CD14-positive monocyte (primary cell): ENCODE measurements around the gene MRNIP. TPM values are rescaled to one million over a fixed set of nuclear protein-coding genes. Genes with fewer than 3 reads are reported as not detected.
A peak's percentile ranks its signal among the peaks of the same experiment; 100 is the strongest.

Source experiments
- DNase-seq, 3 donors: peaks; one replicate each; pipeline ENCODE4 v3.0.0-alpha.2; 2011 to 2022
- H2AFZ ChIP-seq: 2 replicates; pipeline ENCODE4 v1.6.0; 2012; ENCODE audit warnings: mild to moderate bottlenecking, low read depth, low read length, inconsistent platforms; ENCODE audit not compliant: insufficient read depth, poor library complexity, severe bottlenecking
- H3K27ac ChIP-seq, 2 donors: 1 replicate in 1 of 2; 2 replicates in 1 of 2; pipeline ENCODE4 v1.5.1; 2012 to 2013; ENCODE audit warnings: low read length in 2 of 2, control low read depth in 1 of 2, inconsistent platforms in 1 of 2, low read depth in 1 of 2, mild to moderate bottlenecking in 1 of 2
- H3K27me3 ChIP-seq, 2 donors: one replicate each; pipeline versions ENCODE4 v1.6.0 to v1.6.1; 2011 to 2013; ENCODE audit warnings: low read length in 2 of 2; ENCODE audit not compliant: control insufficient read depth in 2 of 2, insufficient read depth in 2 of 2
- H3K36me3 ChIP-seq, 2 donors: replicated peaks in 1 of 2; 1 replicate in 1 of 2; 2 replicates in 1 of 2; pipeline versions ENCODE4 v1.5.1 to v1.6.1; 2012 to 2013; ENCODE audit warnings: low read length in 2 of 2, control low read depth in 1 of 2, inconsistent platforms in 1 of 2, mild to moderate bottlenecking in 1 of 2; ENCODE audit not compliant: insufficient read depth in 2 of 2, control insufficient read depth in 1 of 2
- H3K4me1 ChIP-seq, 2 donors: 1 replicate in 1 of 2; 2 replicates in 1 of 2; pipeline versions ENCODE4 v1.5.1 to v1.6.1; 2012 to 2013; ENCODE audit warnings: low read length in 2 of 2, control low read depth in 1 of 2, inconsistent platforms in 1 of 2, mild to moderate bottlenecking in 1 of 2, moderate library complexity in 1 of 2; ENCODE audit not compliant: insufficient read depth in 2 of 2, control insufficient read depth in 1 of 2
- H3K4me2 ChIP-seq: replicated peaks from 2 replicates; pipeline ENCODE3; 2012; ENCODE audit warnings: low read length, moderate library complexity, mild to moderate bottlenecking; ENCODE audit not compliant: poor library complexity, severe bottlenecking; ENCODE audit errors: extremely low read depth
- H3K4me3 ChIP-seq, 3 experiments: fragments of 200-600 bp in 1 of 3; sonication (generic) in 1 of 3; replicated peaks in 1 of 3; 1 replicate in 2 of 3; 2 replicates in 1 of 3; pipeline ENCODE4 v1.5.1; 2011 to 2013; ENCODE audit warnings: low read length in 3 of 3, mild to moderate bottlenecking in 3 of 3, control low read depth in 2 of 3, low read depth in 2 of 3, inconsistent platforms in 1 of 3, moderate library complexity in 1 of 3
- H3K79me2 ChIP-seq: 2 replicates; pipeline ENCODE4 v1.6.0; 2012; ENCODE audit warnings: mild to moderate bottlenecking, control low read depth, inconsistent platforms, low read length, moderate library complexity; ENCODE audit not compliant: insufficient read depth
- H3K9ac ChIP-seq: 2 replicates; pipeline ENCODE4 v1.6.0; 2017; ENCODE audit warnings: low read length, mild to moderate bottlenecking; ENCODE audit not compliant: insufficient read depth, poor library complexity, severe bottlenecking
- H3K9me3 ChIP-seq, 2 donors: replicated peaks in 1 of 2; 1 replicate in 1 of 2; 2 replicates in 1 of 2; pipeline versions ENCODE4 v1.5.1 to v1.6.1; 2012 to 2013; ENCODE audit warnings: low read length in 2 of 2, control low read depth in 1 of 2; ENCODE audit not compliant: control insufficient read depth in 1 of 2, insufficient read depth in 1 of 2
- H4K20me1 ChIP-seq: 2 replicates; pipeline ENCODE4 v1.6.0; 2012; ENCODE audit warnings: mild to moderate bottlenecking, low read length, control low read depth, moderate library complexity; ENCODE audit not compliant: insufficient read depth
- H3K27ac Mint-ChIP-seq, 7 donors: one replicate each; pipeline ENCODE4 v1.8.0; 2020; ENCODE audit warnings: mild to moderate bottlenecking in 7 of 7, mixed read lengths in 7 of 7, moderate library complexity in 6 of 7, inconsistent platforms in 2 of 7
- H3K27me3 Mint-ChIP-seq, 3 donors: one replicate each; pipeline ENCODE4 v1.8.0; 2021 to 2022; ENCODE audit warnings: low read depth in 3 of 3, mild to moderate bottlenecking in 3 of 3, mixed read lengths in 3 of 3, moderate library complexity in 3 of 3, inconsistent platforms in 1 of 3
- H3K36me3 Mint-ChIP-seq, 2 donors: one replicate each; pipeline ENCODE4 v1.8.0; 2020; ENCODE audit warnings: mixed read lengths in 2 of 2, inconsistent platforms in 1 of 2, mild to moderate bottlenecking in 1 of 2
- H3K4me1 Mint-ChIP-seq: one replicate; pipeline ENCODE4 v1.8.0; 2020; ENCODE audit warnings: mild to moderate bottlenecking, mixed read lengths
- H3K4me3 Mint-ChIP-seq, 2 donors: one replicate each; pipeline ENCODE4 v1.8.0; 2020; ENCODE audit warnings: mild to moderate bottlenecking in 2 of 2, mixed read lengths in 2 of 2, moderate library complexity in 1 of 2
- H3K9me3 Mint-ChIP-seq, 7 donors: one replicate each; pipeline ENCODE4 v1.8.0; 2020 to 2022; ENCODE audit warnings: mixed read lengths in 7 of 7, mild to moderate bottlenecking in 6 of 7, moderate library complexity in 6 of 7, inconsistent platforms in 2 of 7
- CTCF ChIP-seq: fragments of 200-600 bp; IDR thresholded peaks from one replicate; pipeline ENCODE4 v1.8.0; 2022; ENCODE audit warnings: antibody characterized with exemption, mild to moderate bottlenecking
- WGBS: methylation state at CpG from one replicate; pipeline ENCODE4 v1.1.5; 2013; ENCODE audit warnings: missing lambda C conversion rate; ENCODE audit not compliant: insufficient coverage; 5-methylcytosine and 5-hydroxymethylcytosine counted together
- intact Hi-C, 2 donors: fragments of 100-400 bp; cut with micrococcal nuclease; formaldehyde crosslinking; loops; one replicate each; pipeline versions ENCODE4 v1.15.0 to v1.15.1; 2023
- polyA plus RNA-seq, 3 donors: library from polyadenylated mRNA; depleted of rRNA in 1 of 3; unstranded in 2 of 3; stranded (reverse) in 1 of 3; fragments of 300-500 nt in 2 of 3; fragments of >200 nt in 1 of 3; fragmentation: Illumina TruSeq in 2 of 3; gene quantifications; 1 replicate in 2 of 3; 2 replicates in 1 of 3; pipeline ENCODE4 v1.2.3, GENCODE V29; 2012 to 2021

MRNIP gene
- polyA plus RNA-seq, 3 donors, result 1.2 to 23.0 (median 1.4) TPM

DNA sequence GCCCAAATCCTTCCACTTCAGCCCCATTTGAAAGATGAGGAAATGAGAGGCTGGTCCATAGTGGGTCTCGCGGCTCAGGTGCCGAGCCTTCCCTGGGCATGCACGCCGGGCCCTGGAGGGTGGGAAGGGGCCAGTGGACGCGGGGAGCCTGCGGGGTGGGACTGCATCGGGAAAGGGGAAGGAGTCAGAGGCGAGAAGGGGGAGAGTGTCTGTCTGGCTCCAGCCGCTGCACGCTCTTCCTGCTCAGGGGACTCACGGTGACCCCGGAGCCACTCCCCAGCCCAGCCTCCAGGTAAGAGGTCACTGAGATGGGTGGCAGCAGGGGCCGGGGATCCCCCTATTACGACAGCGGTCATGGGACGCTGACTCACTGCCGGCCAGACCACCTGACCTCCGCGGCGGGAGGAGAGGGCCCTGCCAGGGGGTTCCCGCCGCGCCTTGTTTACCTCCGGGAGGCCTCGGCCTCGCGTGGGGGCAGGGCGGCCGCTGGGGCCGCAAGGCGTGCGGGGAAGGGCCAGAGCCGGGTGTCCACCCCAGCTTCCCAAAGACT lies 39.8 kb downstream of the MRNIP start:
- Mint-ChIP-seq H3K27me3 (peaks cover 9 to 18% (median 18%) of the 10 kb centered on the region in 3 donors), H3K4me1 (peaks cover 49% of the 10 kb centered on the region), H3K36me3 (peaks cover 25 to 30% of the 10 kb centered on the region in 2 donors), H3K27ac (peak overlapping the region; percentile 89 to 96 (median 95)), H3K9me3 (peaks cover 0 to 3% (median 0%) of the 10 kb centered on the region in 7 donors), H3K4me3 (peak overlapping the region; percentile 78 to 82)
- H3K9ac ChIP-seq, result peak overlapping the region; percentile 100
- peaks cover 51 to 63% of the 10 kb centered on the region in 2 donors for H3K4me1 ChIP-seq
- H3K36me3 ChIP-seq, result peaks cover 14 to 15% of the 10 kb centered on the region in 2 donors
- DNase-seq, result peak; percentile 96 to 99 (median 99)
- H3K79me2 ChIP-seq, result peaks cover 36% of the 10 kb centered on the region
- TF ChIP-seq CTCF, result no peak
- intact Hi-C loops, result loop anchor here in 1 of 2 donors (1.0 kb wide), 1 partner anchor 120 kb away; no protein-coding TSS in a partner anchor
- peak overlapping the region; percentile 96 for H3K4me2 ChIP-seq
- H3K27ac ChIP-seq, result peak overlapping the region; percentile 90 to 98
- WGBS, result 0% methylated on average over 20 of the region's 35 CpGs
- peaks cover 31% of the 10 kb centered on the region for H4K20me1 ChIP-seq
- peak overlapping the region in 2 of 3 experiments; percentile 35 to 99 for H3K4me3 ChIP-seq
- H2AFZ ChIP-seq, result peak overlapping the region; percentile 59
- H3K9me3 ChIP-seq, result no peaks in the 10 kb centered on the region
- H3K27me3 ChIP-seq, result no peaks in the 10 kb centered on the region

DNA sequence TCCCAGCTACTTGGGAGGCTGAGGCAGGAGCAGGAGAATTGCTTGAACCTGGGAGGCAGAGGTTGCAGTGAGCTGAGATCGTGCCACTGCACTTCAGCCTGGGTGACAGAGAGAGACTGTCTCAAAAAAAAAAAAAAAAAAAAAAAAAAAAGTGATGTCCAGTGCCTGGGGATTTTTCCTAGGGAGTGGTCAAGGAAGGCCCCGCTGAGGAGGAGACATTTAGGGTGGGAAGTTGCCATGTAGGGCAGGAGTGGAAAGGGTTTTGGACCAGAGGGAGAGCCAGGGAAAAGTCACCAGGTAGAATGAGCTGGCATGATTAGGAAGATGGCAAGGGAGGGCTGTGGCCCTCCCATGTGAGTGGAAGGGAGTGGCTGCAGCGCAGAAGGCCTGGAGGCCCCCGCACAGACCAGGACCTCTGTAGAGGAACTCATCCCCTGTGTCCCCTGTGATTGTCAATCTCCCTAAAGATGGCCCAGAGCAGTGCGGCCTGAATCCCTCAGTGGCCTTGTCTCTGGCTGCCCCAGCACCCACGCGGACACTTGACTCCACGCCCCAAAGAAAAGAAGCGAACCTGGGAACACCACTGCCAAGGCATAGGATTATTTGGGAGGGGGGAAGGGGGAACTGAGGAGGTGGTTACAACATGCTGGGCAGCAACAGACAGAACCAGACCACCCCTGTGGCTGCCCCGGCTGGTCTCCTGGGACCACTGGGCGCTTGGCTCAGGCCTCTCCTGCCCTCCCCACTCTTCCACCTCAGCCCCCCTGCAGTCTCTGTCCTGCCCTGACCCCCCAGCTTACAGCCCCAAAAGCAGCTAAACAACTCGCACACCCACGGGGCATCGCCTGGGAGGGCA lies 40.5 kb downstream of the MRNIP start:
- Mint-ChIP-seq H3K4me3 (peak overlapping the region; percentile 71 to 82), H3K4me1 (peaks cover 46% of the 10 kb centered on the region), H3K27me3 (peaks cover 9 to 18% (median 16%) of the 10 kb centered on the region in 3 donors), H3K36me3 (peaks cover 25 to 30% of the 10 kb centered on the region in 2 donors), H3K9me3 (peaks cover 0 to 3% (median 0%) of the 10 kb centered on the region in 7 donors), H3K27ac (peak overlapping the region; percentile 89 to 96 (median 95))
- peak overlapping the region; percentile 59 for H2AFZ ChIP-seq
- H3K36me3 ChIP-seq, result peaks cover 8 to 10% of the 10 kb centered on the region in 2 donors
- peaks cover 29% of the 10 kb centered on the region for H3K79me2 ChIP-seq
- no peak for TF ChIP-seq CTCF
- intact Hi-C loops, result no loop called here
- H3K4me1 ChIP-seq, result peaks cover 51 to 59% of the 10 kb centered on the region in 2 donors
- peak overlapping the region; percentile 96 for H3K4me2 ChIP-seq
- peak in 1 of 3 donors; percentile 41 for DNase-seq
- no peaks in the 10 kb centered on the region for H3K27me3 ChIP-seq
- 72% methylated on average over 5 of the region's 14 CpGs for WGBS
- H3K9me3 ChIP-seq, result no peaks in the 10 kb centered on the region
- peak overlapping the region; percentile 77 to 98 for H3K27ac ChIP-seq
- H3K9ac ChIP-seq, result peak overlapping the region; percentile 100
- H3K4me3 ChIP-seq, result peak overlapping the region in 2 of 3 experiments; percentile 35 to 99
- peaks cover 24% of the 10 kb centered on the region for H4K20me1 ChIP-seq
